HG02970 (cell line): ENCODE measurements around the gene UBR4.

Experiments used
- ATAC-seq: cut with Tn5 transposase; IDR thresholded peaks from one replicate; pipeline ENCODE4 v1.9.1; 2021; ENCODE audit warnings: mild to moderate bottlenecking, moderate library complexity, moderate number of reproducible peaks; ENCODE audit not compliant: unreplicated experiment, low FRiP score

The UBR4 gene

DNA sequence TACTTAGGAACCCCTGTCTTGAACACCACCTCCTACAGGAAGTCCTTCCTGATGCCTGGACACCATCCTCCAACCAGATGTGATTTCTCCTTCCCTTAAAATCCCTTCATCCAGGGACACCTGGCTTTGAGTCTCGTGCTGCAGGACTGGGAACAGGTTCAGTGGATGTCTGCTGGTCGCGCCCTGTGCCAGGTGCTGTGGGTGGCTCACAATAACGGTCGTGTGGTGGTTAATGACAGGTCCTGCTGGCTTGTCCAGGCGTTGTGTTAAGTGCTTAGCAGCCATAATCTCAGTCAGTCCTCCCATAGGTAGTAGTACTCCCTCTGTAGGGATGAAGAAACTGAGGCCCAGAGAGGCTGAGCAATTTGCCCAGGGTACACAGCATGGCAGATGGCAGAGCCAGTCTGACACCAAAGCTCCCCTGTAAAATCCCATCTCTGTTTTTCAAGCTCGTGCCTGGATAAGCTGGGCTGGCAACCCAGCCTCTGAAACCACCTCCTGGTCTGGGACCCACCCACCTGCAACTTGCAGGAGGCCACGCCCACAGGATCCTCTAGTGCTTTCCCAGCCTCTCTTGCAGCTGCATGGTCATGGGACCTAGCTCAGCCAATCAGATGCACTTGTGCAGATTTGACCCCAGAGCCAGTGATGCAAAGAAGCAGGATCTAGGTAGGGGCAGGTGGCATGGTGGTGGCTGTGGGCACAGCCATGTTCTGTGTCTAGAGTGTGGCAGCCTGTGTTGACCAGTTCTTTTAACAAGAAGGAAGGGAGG lies 147.6 kb downstream of the UBR4 start:
- ATAC-seq, result no peak

DNA sequence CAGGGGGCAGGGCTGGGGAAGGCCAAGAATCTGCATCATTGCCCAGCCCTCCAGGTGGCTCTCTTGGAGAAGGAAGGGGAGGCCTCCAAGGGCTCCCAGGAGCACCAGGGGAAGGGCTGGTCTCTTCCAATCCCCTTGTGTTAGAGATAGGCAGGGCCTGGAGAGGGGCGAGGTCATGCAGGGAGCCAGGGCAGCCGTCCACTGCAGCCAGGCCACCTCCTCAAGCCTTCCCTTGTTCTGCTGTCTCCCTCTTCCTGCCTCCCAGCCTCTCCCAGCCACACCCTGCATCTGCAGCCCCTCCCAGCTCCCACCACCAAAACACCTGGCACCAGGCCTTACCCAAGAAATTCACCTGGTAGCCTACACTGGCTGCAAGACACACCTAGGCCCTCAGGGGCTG lies 148.3 kb downstream of the UBR4 start:
- no peak for ATAC-seq

DNA sequence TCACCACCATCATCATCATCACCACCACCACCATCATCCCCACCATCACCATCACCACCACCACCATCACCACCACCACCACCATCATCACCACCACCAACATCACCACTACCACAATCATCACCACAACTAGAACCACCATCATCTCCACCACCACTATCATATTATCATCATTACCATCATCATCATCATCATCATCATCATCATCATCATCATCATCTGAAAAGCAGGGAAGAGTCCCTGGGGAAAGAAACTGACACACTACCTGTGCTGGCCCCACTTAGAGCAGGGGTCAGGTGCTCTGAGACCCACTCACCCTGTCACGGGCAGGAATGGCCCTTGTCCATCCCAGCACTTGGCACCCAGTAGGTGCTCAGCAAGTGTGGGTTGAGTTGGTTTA lies 148.7 kb downstream of the UBR4 start:
- ATAC-seq, result no peak

DNA sequence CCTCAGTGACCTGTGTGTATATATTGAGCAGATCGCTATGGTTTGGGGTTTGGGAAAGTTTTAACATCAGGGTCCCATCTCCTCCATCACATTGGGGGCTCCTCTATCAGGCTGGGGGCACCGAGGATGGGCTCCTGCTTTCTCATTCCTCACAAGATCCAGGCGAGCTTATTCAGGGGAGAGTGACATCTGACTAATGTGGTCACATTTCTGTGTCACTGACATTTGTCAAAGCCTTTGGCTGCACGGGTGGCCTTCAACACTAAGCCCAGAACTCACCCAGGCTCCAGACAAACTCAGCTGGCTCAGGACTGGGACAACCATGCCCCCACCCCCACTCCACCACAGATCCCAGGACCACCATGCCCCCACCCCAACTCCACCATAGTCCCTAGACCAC lies 150.3 kb downstream of the UBR4 start:
- no peak for ATAC-seq

DNA sequence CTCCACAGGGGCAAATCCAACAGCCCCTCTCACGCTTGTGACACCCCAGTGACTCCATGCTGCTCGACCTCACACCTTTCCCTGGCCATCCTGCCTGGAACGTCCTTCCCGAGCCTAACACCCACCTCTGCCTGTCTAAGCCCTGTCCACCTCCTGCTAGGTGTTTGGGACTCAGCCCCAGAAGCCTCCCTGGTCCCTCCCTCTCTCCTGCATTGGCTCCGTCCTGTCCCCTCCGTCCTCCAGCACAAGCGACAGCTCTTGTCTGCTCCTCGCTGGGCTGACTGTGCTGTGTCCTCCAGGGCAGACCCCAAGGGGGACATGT lies 151.6 kb downstream of the UBR4 start:
- no peak for ATAC-seq

DNA sequence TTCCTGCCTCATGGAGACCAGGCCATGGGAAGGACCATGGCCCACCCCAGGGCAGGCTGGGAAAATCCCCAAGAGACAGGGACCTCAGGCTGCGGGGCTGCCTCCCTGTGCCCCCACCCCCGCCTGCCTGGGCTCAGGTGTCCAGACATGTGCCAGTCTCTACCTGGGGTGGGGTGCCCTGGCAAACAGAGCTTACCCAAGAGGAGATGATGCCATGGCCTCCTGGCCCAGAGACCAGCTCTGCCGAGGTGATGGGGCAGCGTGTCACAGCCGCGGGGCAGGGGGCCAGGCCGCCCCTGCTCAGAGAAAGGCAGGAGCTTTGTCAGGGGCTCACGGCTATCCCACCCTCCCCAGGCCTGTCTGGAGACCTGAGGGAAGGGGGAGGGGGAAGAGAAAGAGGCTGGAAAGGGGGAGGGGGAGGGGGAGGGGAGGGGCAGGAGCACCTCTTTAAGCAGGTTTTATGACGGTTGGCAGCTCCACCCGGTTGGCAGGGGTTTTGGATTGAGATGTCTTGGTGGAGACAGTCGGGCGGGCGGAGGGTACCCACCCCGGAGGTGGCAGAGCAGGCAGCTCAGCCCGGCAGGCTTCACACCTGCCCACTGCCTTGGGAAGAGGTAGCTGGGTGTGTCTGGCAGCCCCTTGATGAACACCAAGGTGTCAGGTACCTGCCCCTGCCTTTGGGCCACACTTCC lies 152.1 kb downstream of the UBR4 start:
- no peak for ATAC-seq

DNA sequence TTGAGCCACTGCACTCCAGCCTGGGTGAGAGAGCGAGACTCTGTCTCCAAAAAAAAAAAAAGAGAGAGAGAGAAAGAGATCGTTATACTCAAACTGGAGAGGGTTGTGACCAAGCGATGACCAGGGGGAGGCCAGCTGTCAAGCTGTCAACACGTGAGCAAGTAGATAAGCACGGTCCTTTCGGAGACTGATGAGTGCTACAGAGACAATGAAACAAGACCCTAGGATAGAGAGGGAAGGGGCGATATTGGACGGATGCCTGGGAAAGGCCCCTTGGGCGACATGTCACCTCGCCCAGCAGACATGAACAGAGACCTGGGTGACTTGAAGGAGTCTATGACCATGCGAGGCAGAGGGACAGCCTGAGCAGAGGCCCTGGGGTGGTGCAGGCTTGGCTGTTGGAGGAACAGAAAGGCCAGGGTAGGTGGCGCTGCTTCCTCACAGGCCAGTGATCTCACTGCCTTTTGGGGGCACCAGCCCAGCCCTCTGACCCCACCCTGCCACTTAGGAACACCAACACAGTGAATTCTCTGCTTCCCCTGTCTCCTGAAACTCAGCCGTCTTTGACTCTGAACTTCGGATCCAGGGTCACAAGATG lies 152.8 kb downstream of the UBR4 start:
- no peak for ATAC-seq

DNA sequence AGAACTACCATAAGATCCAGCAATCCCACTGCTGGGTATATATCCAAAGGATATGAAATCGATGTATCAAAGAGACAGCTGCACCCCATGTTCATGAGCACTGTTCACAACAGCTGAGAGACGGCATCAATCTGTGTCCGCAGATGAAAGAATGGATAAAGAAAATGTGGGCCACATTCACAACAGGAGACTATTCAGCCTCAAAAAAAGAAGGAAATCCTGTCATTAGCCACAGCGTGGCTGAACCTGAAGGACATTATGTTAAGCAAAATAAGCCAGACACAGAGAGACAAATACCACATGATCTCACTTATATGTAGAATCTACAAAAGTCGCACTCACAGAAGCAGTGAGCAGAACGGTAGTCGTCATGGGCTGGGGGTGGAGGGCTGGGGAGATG lies 154.4 kb downstream of the UBR4 start:
- ATAC-seq, result no peak

DNA sequence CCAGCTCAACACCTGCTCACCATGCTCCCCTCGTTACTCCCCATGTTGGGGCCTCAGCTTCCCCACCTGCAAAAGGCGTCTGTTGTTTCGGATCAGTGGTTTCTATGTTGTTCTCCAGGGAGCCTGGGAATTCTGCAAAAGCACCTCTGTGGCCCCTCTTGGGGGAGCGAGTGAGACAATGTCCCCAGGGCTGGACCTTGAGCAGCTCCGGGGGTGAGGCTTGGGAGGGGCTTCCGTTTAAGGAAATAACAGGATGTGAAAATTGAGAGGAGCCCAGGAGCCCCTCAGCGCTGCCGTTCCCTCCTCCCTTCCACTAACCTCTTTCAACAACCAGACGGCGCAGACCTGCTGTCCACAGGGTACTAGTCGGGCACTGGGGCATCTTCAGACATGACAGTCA lies 155.1 kb downstream of the UBR4 start:
- no peak for ATAC-seq

DNA sequence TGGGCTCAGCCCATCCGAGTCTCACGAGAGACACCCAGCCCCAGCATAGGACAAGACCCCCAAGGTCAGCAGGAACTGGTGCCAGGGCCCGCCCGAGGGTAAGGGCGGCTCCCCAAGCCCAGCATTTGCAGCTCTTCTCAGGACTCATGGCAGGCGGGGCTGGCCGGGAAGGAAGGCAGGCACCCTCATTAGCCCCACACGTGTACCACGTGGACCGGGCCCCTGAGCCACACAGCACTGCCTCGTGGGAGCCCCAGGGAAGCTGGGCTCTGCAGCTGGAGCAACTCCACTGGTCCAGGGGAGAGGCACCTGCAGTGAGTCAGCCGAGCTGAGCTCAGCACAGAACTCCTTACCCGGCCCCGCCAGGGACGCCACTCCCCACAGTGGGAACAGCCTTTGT lies 155.8 kb downstream of the UBR4 start:
- no peak for ATAC-seq

DNA sequence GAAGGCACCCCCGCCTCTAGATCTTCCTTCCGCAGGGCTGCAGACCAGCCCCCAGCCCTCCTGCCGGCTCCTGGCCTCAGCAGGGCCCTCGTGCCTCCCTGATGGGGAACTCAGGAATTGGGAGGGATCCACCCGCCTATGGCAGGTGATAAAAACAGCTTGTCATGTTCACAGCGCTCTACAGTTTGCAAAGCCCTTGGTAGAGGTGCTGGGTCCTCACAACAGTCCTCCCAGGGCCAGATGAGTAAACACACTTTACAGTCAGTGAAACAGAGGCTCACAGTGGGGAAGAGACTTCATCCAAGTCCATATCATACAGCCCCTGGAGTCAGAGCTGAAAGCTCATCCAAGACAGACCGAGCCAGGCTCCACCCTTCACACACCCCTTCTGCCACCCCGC lies 156.6 kb downstream of the UBR4 start:
- no peak for ATAC-seq

DNA sequence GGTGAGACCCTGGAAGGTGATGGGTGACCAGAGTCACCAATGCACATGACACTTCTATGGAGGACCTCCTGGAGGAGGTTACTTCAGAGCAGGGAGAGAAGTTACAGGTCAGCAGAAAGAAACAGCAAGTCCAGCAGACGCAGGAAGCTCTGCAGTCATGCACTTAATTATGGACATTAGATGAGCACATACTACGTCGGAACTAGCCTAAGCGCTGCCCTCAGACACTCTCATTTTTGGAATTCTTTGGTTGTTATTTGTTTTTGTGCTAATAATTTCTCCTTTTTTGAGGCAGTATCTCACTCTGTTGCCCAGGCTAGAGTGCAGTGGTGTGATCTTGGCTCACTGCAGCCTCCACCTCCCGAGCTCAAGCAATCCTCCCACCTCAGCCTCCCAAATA lies 160.3 kb downstream of the UBR4 start:
- no peak for ATAC-seq

DNA sequence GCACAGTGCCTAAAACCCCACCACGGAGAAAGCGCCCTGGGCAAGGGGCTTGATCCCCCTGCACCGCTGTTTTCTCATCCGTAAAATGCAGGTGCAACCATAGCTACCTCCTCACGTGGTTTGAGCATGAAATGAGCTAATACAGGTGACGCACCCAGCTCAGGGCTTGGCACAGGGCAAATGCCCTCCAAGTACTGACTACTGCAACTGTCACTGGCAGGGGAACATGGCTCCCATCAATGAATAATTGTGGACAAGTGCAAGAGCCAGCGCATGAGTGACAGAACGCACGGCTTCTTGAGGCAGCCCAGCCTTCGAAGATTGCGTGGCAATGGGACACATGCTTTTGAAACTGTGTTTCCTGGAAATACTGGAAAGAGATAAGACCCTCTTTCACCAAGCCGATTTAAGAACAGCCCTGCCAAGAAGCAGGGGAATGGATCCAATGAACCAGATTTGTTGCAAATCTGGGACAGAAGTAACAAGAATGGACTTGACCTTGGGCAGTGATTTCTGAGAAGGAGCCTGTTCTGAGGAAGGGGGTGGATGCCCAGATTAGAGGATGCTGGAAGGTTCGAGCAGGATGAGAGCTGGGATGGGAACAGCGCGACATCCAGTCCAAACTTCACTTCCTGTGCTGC lies 160.8 kb downstream of the UBR4 start:
- no peak for ATAC-seq

DNA sequence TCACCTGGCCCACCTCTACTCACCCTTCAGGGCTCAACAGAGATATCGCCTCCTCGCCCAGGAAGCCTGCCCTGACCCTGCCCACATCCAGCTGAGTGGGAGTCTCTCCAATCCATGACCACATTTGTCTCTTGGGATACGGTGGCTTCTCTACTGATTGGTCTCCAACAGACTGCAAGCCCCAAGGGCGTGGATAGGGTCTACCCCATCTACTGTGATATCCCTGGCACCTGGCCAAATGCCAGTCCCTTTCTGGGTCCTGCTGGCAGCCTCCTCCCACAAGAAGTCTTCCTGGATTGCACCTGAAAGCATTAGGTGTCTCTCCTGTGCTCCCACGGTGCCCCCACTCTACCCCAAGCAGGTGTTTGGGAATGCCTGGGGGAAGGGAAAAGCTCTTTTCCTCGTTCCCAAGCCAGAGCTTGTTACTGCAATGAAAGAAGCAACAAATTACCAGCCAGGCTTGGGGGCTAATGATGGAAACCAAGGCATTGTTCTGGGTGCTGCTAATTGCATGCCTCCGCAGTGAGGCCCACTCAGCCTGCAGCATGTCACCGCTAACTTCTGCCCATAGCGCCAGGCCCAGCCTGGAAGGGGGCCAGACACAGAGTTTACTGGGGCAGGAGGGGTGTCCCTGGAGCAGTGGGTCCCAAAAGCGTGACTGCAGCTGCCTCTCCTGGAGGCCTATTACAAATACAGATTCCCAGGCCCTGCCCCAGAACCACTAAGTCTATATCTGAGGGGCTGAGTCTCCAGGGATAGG lies 162.9 kb downstream of the UBR4 start:
- ATAC-seq, result no peak

DNA sequence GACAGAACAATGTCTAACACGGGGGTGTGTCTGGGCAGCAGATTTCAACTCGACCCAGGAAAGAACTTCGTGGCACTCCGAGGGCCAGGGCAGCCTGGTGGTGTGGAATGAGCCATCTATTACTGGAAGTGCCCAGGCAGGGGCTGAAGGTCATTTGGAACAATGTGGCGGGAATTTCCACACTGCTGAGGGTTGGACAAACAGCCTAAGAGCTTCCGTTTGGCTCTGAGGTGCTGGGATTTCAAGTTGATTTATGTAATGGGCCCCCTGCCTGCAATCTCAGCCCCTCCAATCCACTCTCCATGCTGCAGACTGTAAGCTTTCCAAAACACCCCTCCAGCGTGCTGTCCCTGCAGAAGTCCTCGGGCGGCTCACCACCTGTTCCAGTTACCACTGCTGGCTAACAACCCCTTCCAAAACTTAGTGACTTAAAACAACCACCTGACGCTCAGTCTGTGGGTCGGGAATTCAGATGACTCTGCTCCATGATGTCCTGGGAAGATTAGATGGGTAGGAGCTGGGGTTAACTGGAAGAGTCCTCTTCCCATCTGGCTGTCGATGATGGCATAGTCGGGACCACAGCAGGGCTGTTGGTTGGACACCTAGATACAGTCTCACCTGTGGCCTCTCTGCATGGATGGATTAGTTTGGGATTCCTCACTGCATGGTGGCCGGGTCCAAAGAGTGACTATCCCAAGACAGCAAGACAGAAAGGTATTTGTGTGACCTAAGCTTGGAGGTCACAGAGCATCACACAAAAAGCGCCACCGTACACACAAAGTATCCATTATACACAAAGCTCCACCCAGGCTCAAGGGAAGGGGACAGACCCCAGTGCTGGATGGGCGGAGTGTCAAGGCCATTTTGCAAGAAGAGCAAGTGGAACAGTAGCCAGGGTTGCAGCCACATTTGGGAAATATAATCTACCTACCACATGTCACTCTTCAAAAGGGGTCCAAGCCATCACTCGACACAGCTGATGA lies 163.9 kb downstream of the UBR4 start:
- no peak for ATAC-seq

DNA sequence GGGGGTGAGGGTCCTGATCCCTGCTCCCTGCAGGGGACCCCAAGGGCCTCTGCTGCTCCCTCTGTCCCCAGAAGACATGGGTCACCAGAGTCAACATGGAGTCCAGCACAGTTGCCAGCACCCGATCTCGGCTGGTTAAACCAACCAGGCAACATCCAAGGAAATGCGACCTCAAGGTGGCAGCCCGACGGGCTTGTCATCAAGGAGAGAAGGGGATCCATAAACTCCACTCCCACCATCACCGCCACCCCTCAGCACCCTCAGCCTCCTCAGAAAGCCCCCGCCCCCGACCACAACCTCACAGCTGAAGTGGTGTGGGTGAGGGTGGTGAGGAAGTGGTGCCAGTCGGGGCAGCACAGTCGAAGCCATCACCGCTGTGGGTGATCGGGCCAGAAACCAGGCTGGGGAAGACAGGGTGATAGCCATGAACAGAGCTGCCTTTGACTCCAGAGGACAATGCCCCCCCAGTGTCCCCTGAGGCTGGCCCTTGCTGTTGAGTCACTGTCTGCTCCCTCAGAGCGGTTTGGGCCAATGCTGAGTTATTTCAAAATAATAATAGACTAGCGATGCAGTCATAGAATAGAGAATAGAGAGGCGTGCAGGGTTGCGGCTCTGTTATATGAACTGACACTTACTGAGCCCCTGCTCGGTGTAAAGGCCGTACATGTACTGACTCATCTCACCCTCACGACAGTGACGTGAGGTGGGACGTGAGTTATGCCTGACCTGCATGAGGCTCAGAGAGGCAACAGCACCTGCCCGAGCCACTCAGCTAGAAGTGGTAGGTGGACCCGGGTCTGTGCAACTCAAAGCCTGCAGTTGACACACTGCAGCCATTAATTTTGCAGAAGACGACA lies 164.9 kb downstream of the UBR4 start:
- no peak for ATAC-seq

DNA sequence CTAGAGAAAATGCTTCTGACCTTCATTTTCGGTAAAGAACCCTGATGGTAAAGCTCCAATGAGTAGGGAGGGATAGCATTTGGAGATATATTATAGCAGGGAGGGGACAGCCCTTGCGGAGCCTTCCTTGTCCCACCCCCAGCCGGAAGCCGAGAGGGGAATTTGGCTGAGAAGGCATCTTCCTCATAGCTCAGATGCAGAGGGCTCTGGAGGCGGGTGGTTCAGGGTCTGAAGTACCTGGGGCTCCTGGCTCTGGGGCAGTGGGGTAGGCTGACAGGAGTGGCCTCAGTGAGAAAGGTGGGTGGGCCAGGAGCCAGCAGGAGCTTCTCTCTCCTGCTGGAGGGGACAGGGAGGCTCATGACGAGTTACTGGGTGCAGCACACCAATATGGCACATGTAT lies 165.6 kb downstream of the UBR4 start:
- ATAC-seq, result no peak

DNA sequence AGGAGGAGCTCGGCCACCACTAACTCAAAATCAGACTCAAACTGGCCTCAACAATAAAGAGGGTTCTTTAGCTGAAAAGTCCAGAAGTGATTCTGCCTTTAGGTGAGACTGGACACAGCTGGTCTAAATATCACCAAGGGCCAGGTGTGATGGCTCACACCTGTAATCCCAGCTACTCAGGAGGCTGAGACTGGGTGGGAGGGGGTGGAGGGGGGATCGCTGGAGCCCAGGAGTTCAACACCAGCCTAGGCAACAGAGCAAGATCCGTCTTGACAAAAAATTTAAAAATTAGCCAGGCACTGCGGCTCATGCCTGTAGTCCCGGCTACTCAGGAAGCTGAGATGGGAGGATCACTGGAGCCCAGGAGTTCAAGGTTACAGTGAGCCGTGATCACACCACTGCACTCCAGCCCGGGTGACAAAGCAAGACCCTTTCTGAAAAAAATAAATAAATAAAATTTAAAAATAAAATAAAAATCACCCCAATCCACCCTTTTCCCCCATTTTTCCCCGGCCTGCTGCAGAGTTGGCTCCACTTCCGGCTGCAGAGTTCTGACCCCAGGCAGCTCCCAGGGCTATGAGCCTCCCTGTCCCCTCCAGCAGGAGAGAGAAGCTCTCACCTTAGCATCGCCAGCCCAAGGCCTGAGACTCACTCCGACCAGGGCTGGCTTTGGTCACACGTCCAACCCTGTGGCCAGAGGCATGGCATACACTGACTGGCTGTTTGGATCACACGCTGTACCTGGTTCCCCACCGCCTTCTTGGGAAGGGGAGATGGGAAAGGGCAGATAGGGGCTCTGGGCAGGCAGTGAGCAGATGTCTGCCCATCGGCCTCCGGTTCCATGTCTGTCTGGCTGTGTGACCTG lies 166.3 kb downstream of the UBR4 start:
- no peak for ATAC-seq
